ENCODE measurements around the gene CLIP1. TPM values are rescaled to one million over a fixed set of nuclear protein-coding genes. Genes with fewer than 3 reads are reported as not detected.

The CLIP1 gene
- total and polyA plus RNA-seq, 2 of the 13 experiments (the other 11 are each of a cell fraction or from before 2014, with no cell fraction given): 28.9 to 43.7 TPM

GRCh38 chr12:122374707-122375106 is 47.8 kb downstream of the CLIP1 start (continued):
- TF ChIP-seq ZNF180 (CRISPR knock-in tag; IDR thresholded peaks at IDR 0.05; ENCODE audit: borderline replicate concordance, low read depth): no peak
- no peak for TF ChIP-seq ZFAT (CRISPR knock-in tag; conservative IDR thresholded peaks at IDR 0.05)
- TF ChIP-seq ZFP36 (IDR thresholded peaks at IDR 0.05; ENCODE audit: borderline replicate concordance, low read depth, low read length, partially characterized antibody): no peak
- no peak for TF ChIP-seq ZNF777 (CRISPR knock-in tag; IDR thresholded peaks at IDR 0.05)
- TF ChIP-seq NR1H2 (CRISPR knock-in tag; IDR thresholded peaks at IDR 0.05; ENCODE audit: borderline replicate concordance, low read depth): no peak

DNA sequence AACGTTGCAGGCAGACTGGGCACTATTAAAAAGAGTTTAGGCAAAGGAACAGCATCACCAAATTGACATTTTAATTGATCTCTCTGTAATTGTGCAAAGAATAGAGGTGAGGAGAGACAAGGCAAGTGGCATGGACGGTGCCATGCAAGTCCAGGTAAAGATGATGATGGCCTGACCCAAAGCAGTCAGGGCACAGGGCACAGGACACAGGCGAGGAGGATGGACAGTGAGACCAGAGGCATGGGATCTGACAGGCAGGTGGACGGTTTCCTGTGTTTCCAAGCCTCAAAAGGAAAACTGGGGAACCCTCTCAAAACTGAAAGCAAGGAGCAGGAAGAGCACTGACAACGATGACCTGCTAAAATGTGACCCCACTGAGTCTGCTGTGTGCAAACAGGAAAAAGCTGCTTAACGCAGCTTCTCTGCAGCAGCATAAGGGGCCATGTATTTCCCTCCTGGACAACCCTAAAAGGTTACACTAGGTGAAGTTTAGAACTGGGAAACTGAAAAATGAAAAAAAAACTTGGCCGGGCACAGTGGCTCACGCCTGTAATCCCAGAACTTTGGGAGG is 50.9 kb downstream of the CLIP1 start:
- Histone ChIP-seq H3K4me3 (replicated peaks in 1 of 3; ENCODE audit: insufficient read depth in 1 of 3, low read depth in 2 of 3, low read length in 3 of 3) (no peak overlapping the region), H3K4me2 (ENCODE audit: low read depth, low read length) (no peak overlapping the region), H3K27me3 (ENCODE audit: control insufficient read depth in 1 of 2, insufficient read depth in 2 of 2, low read length in 2 of 2) (no peaks in the 10 kb centered on the region), H3K79me2 (ENCODE audit: insufficient read depth, low read length) (peaks cover 4% of the 10 kb centered on the region), H3K4me1 (ENCODE audit: insufficient read depth, low read length) (peaks cover 28% of the 10 kb centered on the region), H3K36me3 (replicated peaks in 1 of 2; ENCODE audit: control insufficient read depth in 1 of 2, insufficient read depth in 2 of 2, low read length in 2 of 2) (peaks cover 0 to 29% of the 10 kb centered on the region in 2 experiments; a peak in 3 of 5 replicates), H4K20me1 (ENCODE audit: insufficient read depth, low read length) (no peaks in the 10 kb centered on the region), H3K9ac (ENCODE audit: insufficient read depth, low read depth, low read length) (no peak overlapping the region), H2AFZ (ENCODE audit: low read length) (no peak overlapping the region), H3K9me3 (ENCODE audit: low read length) (no peaks in the 10 kb centered on the region), H3K27ac (ENCODE audit: extremely low read length, insufficient read depth, low read length) (no peak overlapping the region)
- WGBS (ENCODE audit: low lambda C conversion rate): 80% methylated on average over 8 of the region's 8 CpGs
- CTCF ChIA-PET (ENCODE audit: low intra/inter-chr PET ratio, low total read pairs): no interaction called here
- in situ Hi-C loops (cut with HindIII; ENCODE audit: extremely low pct_ligation_motif_present, low pct_unique_long_range_greater_than_20kb): no loop called here
- FAIRE-seq (no peak), ATAC-seq (no peak), DNase-seq (ENCODE audit: low spot score) (no peak)
- POLR2A ChIA-PET: interaction anchor here (1.3 kb wide), 1 partner anchor 28 kb away, joined by 4 read pairs; no protein-coding TSS in a partner anchor
- intact Hi-C loops (cut with micrococcal nuclease; ENCODE audit: unreplicated experiment): no loop called here
- no TSS peak for BruUV-seq (replicated peaks)
- TF ChIP-seq HMGXB3 (CRISPR knock-in tag; IDR thresholded peaks at IDR 0.05; ENCODE audit: borderline replicate concordance): no peak
- TF ChIP-seq REXO4 (CRISPR knock-in tag; IDR thresholded peaks at IDR 0.05; ENCODE audit: borderline replicate concordance): no peak
- no peak for TF ChIP-seq DMAP1 (CRISPR knock-in tag; IDR thresholded peaks at IDR 0.05)
- no peak for TF ChIP-seq ZNF652 (CRISPR knock-in tag; IDR thresholded peaks at IDR 0.05; ENCODE audit: borderline replicate concordance, low read depth)
- TF ChIP-seq ZNF788 (CRISPR knock-in tag; IDR thresholded peaks at IDR 0.05; ENCODE audit: borderline replicate concordance): no peak
- no peak for TF ChIP-seq ZNF274 (CRISPR knock-in tag; IDR thresholded peaks at IDR 0.05)
- TF ChIP-seq ZFYVE20 (CRISPR knock-in tag; IDR thresholded peaks at IDR 0.05; ENCODE audit: borderline replicate concordance, low read depth): no peak
